ENCODE results near the gene B3GAT3.
"Not testable (repeated sequence)": the region's sequence is repeated elsewhere in the genome, so short reads cannot be mapped to it uniquely, and the experiment has no call there.

The B3GAT3 gene

DNA sequence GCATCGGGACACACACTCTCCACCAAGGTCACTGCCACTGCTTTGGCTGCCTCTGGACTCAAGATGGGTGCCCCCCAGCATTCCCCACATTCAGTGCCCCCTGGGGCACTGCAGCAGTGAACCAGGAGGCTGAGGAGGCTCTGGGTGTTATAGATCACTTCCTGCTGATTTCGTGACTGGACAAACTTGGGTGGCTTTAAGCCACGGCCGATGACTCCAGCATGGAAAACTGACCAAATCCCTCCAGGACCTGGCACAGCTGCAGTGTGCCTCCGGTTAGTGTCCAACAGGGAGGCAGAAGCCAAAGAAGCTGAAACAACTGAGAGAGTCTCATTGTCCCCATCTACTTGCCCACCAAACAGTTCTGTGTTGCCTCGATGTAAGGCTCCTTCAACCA lies 25.8 kb upstream of the B3GAT3 start:
- no peak for DNase-seq (ENCODE audit: insufficient read length, low spot score)
- TF ChIP-seq PAX5 (IDR thresholded peaks at IDR 0.05; ENCODE audit: insufficient read depth, low read length, severe bottlenecking), result no peak
- peak; percentile 46; the same call in 1 of the 2 replicates for TF ChIP-seq POLR2A (IDR thresholded peaks at IDR 0.05; ENCODE audit: low read depth, low read length)
- FAIRE-seq, result no peak

DNA sequence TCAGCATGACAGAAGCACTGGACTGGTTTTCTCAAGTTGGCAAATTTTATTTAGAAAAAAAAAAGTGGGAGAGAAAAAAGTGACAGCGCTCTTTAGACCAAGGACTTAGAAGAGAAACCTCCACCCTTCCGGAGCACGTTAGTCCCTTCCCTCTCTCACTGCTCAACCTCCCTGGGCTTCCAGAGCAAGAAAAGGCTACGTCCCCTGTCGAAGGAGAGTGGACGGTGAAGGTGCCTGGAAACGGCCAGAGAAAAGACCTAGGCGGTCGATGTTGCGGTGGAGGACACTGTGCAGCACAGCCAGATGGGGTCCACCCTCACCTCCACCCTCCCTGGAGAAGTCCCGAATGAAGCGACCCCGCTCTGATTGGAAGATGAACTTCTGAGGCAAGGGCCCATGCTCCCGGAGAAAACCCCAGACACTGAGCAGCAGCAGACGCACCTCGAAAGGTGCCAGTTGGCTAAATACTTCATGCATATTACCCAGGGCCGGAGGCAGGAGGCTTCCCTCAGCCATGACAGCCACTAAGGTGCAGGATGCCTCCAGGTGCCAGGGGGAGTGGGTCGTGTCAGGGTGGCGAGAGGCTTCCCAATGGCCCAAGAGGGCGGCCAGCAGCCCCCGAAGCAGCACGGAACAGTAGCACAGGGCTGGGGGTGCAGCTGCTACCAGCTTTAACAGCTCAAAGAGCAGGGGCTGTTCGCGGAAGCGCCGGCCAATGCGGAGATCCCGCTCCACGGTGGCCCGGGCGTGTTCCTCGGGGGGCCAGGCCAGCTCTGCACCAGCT lies 25.2 kb upstream of the B3GAT3 start:
- no peak for DNase-seq (ENCODE audit: insufficient read length, low spot score)
- no peak for TF ChIP-seq POU2F2 (IDR thresholded peaks at IDR 0.05; ENCODE audit: low read depth, low read length)
- no peak for TF ChIP-seq POLR2A (IDR thresholded peaks at IDR 0.05; ENCODE audit: low read depth, low read length)
- TF ChIP-seq POLR2AphosphoS5 (IDR thresholded peaks at IDR 0.05; ENCODE audit: low read depth, low read length), result no peak
- TF ChIP-seq SPI1 (IDR thresholded peaks at IDR 0.05; ENCODE audit: low read depth, low read length), result no peak
- TF ChIP-seq PAX5 (IDR thresholded peaks at IDR 0.05; ENCODE audit: insufficient read depth, low read length, severe bottlenecking), result no peak
- TF ChIP-seq TAF1 (IDR thresholded peaks at IDR 0.05; ENCODE audit: low read depth, low read length), result no peak
- FAIRE-seq, result no peak

DNA sequence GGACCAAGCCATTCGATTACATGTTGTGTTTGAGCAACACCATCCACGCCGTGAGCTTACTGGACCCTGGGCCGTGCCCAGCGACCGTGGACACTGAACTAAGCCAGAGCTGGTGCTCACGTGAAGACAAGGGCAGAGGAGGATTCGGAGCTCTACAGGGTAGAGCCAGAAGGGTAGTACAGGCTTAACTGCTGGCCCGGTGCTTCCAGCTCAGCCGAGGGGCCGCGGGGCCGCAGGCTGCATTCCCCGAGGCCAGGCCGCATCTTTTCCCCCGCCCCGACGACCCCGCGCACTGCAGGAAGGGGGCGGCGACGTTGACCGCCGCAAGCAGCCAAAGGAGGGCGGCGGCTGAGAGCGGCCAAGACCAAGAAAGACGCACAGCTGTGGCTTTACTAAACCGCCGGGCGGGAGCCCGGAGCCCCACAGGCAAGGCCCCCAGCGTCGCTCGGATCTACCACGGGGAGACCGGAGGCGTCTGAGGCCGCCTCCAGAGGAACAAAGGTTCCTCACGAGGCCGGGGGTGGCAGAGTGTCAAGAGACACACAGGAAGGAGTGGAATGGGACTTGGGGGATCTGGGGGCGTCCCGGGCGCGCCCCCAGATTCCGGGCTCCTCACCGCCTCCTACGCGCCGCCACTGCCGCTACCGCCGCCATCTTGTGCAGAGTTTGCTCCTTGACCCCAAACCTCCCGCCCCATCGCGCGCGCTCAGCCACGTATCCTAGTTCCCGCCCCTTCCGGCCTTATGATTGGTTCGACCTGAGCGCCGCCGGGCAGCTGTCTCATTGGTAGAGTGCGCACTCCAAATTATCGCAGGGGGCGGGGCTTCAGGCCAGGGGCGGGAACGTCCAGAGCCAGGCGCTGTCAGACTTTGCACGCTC lies 24.4 kb upstream of the B3GAT3 start, which contains the start of gene GANAB:
Gene GANAB (minus strand): TSS at position 668 of the 879 bp plus-strand sequence. CDS start 14 bp downstream, at position 654.
- peak; percentile 100 for DNase-seq (ENCODE audit: insufficient read length, low spot score)

DNA sequence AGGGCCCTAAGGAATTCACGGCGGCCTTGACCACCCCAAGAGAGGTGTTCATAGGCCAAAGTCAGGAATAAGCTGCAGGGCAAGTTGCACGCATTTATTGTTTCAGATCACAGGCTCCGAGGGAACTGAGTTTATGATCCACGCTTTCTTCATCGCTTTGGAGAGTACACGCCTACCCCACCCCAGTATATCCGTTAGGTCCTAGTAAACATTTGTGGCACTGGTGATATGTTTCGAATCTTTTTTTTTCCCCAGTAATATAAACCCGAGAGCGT lies 23.8 kb upstream of the B3GAT3 start:
- FAIRE-seq, result peak; percentile 28
- TF ChIP-seq PAX5 (IDR thresholded peaks at IDR 0.05; ENCODE audit: insufficient read depth, low read length, severe bottlenecking) (no peak), POLR2AphosphoS5 (IDR thresholded peaks at IDR 0.05; ENCODE audit: low read depth, low read length) (no peak), SPI1 (IDR thresholded peaks at IDR 0.05; ENCODE audit: low read depth, low read length) (no peak), POU2F2 (IDR thresholded peaks at IDR 0.05; ENCODE audit: low read depth, low read length) (no peak), TAF1 (IDR thresholded peaks at IDR 0.05; ENCODE audit: low read depth, low read length) (no peak), POLR2A (IDR thresholded peaks at IDR 0.05; ENCODE audit: low read depth, low read length) (no peak)

More for the DNA sequence above, 24.4 kb upstream of the B3GAT3 start, which contains the start of gene GANAB:
- FAIRE-seq, result peak; percentile 94
- TF ChIP-seq POLR2A (IDR thresholded peaks at IDR 0.05; ENCODE audit: low read depth, low read length) (peak; percentile 81), POLR2AphosphoS5 (IDR thresholded peaks at IDR 0.05; ENCODE audit: low read depth, low read length) (peak; percentile 84), POU2F2 (IDR thresholded peaks at IDR 0.05; ENCODE audit: low read depth, low read length) (peak; percentile 77), PAX5 (IDR thresholded peaks at IDR 0.05; ENCODE audit: insufficient read depth, low read length, severe bottlenecking) (peak; percentile 35), SPI1 (IDR thresholded peaks at IDR 0.05; ENCODE audit: low read depth, low read length) (no peak), TAF1 (IDR thresholded peaks at IDR 0.05; ENCODE audit: low read depth, low read length) (peak; percentile 92)

DNA sequence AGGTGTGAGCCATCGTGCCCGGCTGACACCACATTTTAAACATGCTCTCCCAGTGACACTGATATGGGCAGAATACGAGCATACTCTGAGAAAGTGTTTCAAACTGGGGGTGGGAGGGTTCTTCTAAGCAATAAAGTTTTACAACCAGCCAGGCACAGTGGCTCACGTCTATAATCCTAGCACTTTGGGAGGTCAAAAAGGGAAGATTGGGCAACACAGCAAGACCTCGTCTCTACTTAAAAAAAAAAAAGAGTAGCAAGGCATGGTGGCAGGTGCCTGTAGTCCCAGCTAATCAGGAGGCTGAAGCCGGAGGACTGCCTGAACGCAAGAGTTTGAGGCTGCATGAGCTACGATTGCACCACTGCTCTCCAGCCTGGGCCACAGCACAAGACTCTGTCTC lies 22.4 kb upstream of the B3GAT3 start:
- FAIRE-seq, result no peak

More for the DNA sequence above, 23.8 kb upstream of the B3GAT3 start:
- DNase-seq (ENCODE audit: insufficient read length, low spot score), result no peak

DNA sequence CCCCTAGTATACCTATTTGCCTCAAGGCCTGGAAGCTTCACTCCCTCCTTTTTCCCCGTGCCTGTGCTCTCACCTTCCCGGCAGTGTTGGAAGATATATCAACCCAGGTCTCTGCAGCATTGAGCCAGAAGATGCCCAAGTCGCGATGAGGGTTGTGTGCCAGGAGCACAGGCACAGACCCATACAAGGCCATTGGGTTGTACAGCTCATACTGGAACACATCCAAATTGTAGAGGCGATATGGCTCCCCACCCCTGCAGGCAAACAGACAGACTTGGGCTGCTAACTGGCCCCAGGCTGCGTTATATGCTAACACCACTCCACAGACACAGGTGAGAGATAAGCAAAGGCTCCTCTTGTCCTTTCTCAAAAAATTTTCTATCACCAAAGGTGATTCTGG lies 10.7 kb upstream of the B3GAT3 start:
- DNase-seq (ENCODE audit: insufficient read length, low spot score) (no peak), FAIRE-seq (no peak)

More for the DNA sequence above, 22.4 kb upstream of the B3GAT3 start:
- DNase-seq (ENCODE audit: insufficient read length, low spot score), result no peak
- TF ChIP-seq POLR2A (IDR thresholded peaks at IDR 0.05; ENCODE audit: low read depth, low read length), result no peak
- TF ChIP-seq POLR2AphosphoS5 (IDR thresholded peaks at IDR 0.05; ENCODE audit: low read depth, low read length), result no peak
- TF ChIP-seq POU2F2 (IDR thresholded peaks at IDR 0.05; ENCODE audit: low read depth, low read length), result no peak
- no peak for TF ChIP-seq SPI1 (IDR thresholded peaks at IDR 0.05; ENCODE audit: low read depth, low read length)
- no peak for TF ChIP-seq PAX5 (IDR thresholded peaks at IDR 0.05; ENCODE audit: insufficient read depth, low read length, severe bottlenecking)
- no peak for TF ChIP-seq TAF1 (IDR thresholded peaks at IDR 0.05; ENCODE audit: low read depth, low read length)

DNA sequence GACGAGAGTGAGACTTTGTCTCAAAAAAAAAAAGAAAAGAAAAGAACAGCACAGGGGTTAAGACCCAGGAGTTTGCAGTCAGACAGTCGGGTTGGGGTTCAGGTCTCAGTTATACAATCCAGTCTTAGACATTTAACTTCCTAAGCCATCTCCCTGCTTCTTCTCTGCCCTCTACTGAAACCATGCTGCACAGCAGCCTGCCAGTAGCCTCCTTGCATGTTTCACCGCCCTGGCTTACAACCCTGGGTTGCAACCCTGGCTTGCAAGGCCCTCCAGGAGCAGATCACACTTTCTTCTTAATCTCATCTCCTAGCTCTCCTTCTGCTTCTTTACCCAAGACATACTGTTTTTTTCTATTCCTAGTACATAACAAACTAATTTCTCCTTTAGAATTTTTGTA lies 5.9 kb upstream of the B3GAT3 start:
- TF ChIP-seq SPI1 (IDR thresholded peaks at IDR 0.05; ENCODE audit: low read depth, low read length), result no peak
- TF ChIP-seq PAX5 (IDR thresholded peaks at IDR 0.05; ENCODE audit: insufficient read depth, low read length, severe bottlenecking), result no peak
- no peak for FAIRE-seq
- DNase-seq (ENCODE audit: insufficient read length, low spot score), result no peak

More for the DNA sequence above, 10.7 kb upstream of the B3GAT3 start:
- no peak for TF ChIP-seq POLR2A (IDR thresholded peaks at IDR 0.05; ENCODE audit: low read depth, low read length)
- no peak for TF ChIP-seq POLR2AphosphoS5 (IDR thresholded peaks at IDR 0.05; ENCODE audit: low read depth, low read length)
- TF ChIP-seq SPI1 (IDR thresholded peaks at IDR 0.05; ENCODE audit: low read depth, low read length), result no peak
- TF ChIP-seq POU2F2 (IDR thresholded peaks at IDR 0.05; ENCODE audit: low read depth, low read length), result no peak

DNA sequence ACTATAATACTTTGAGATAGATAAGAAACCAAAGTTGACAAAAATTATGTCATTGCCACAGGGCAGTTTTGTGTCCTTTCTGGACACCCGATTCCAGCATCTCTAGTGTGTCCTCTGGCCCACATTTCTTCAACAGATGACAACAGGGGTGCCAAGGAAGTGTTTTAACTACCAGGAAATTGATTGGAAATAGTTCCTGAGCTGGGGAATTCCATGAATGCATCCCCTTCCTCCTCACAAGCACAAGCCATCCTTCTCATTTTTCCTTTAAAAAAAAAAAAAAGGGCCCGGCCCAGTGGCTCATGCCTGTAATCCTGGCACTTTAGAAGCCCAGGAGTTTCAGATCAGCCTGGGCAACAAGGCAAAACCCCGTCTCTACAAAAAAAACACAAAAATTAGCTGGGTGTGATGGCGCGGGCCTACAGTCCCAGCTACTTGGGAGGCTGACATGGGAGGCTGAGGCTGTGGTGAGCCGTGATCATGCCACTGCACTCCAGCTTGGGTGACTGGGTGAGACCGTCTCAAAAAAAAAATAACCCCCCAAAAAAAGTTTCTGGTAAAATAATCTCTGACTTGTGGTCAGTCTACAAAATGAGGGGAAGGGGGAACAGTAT lies 797 bp upstream of the B3GAT3 start:
- DNase-seq (ENCODE audit: insufficient read length, low spot score) (no peak), FAIRE-seq (no peak)
- TF ChIP-seq POLR2AphosphoS5 (IDR thresholded peaks at IDR 0.05; ENCODE audit: low read depth, low read length) (no peak), TAF1 (IDR thresholded peaks at IDR 0.05; ENCODE audit: low read depth, low read length) (no peak), PAX5 (IDR thresholded peaks at IDR 0.05; ENCODE audit: insufficient read depth, low read length, severe bottlenecking) (no peak), SPI1 (IDR thresholded peaks at IDR 0.05; ENCODE audit: low read depth, low read length) (no peak), POLR2A (IDR thresholded peaks at IDR 0.05; ENCODE audit: low read depth, low read length) (no peak), POU2F2 (IDR thresholded peaks at IDR 0.05; ENCODE audit: low read depth, low read length) (no peak)

DNA sequence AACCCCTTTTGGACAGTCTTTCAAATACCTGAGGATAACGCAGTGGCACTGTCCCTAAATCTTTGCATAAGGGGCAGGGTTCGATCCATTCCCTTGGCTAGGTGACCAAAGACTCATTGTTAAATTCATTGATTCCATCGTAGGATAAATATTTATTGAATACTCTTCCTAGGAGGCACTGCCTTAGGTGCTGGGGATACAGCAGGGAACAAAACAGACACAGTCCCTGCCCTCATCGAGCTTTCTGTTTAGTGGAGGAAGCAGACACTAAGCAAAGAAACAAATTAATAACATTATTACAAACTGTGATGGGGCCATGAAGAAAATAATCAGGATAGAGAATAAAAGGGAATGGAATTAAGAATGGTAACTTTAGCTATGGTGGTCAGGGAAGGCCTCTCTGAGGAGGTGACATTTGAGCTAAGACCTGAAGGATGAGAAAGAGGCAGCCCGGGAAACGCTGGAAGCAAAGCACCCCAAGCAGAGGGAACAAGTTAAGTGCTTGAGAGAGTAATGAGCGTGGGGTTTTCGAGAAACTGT lies 689 bp downstream of the B3GAT3 start:
- FAIRE-seq, result peak; percentile 43
- no peak for DNase-seq (ENCODE audit: insufficient read length, low spot score)
- TF ChIP-seq POLR2AphosphoS5 (IDR thresholded peaks at IDR 0.05; ENCODE audit: low read depth, low read length), result no peak
- no peak for TF ChIP-seq TAF1 (IDR thresholded peaks at IDR 0.05; ENCODE audit: low read depth, low read length)
- no peak for TF ChIP-seq SPI1 (IDR thresholded peaks at IDR 0.05; ENCODE audit: low read depth, low read length)
- TF ChIP-seq POLR2A (IDR thresholded peaks at IDR 0.05; ENCODE audit: low read depth, low read length), result no peak
- TF ChIP-seq POU2F2 (IDR thresholded peaks at IDR 0.05; ENCODE audit: low read depth, low read length), result no peak

DNA sequence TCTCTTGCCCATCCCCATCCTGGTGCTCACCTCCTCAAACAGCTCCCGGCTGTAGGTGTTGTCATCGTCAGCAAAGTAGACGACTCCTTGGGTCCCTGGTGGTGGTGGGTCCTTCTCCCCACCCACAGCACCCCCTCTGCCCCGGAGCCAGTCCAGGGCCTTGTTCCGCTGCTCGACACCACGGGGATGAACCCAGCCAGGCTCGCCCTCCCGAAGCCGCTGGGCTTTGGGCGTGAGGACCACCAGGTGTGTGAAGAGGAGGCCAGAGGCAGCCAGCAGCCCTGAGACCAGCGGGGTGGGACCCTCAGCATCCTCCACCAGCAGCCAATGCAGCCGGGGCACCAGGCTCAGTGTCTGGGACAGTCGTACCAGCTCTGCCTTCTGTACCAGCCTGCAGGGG lies 4.8 kb downstream of the B3GAT3 start:
- DNase-seq (ENCODE audit: insufficient read length, low spot score); FAIRE-seq: not testable (repeated sequence)

All from GM12891 (cell line).